H9 (cell line): Measurements from ENCODE around the gene RBMS3. TPM values are rescaled to one million over a fixed set of nuclear protein-coding genes. Genes with fewer than 3 reads are reported as not detected.

Source experiments
- DNase-seq: peaks from one replicate; pipeline ENCODE4 v3.0.0-alpha.2; 2017
- H2AFZ ChIP-seq: one replicate; pipeline ENCODE4 v1.6.1; 2013; ENCODE audit warnings: mild to moderate bottlenecking, low read length, control low read depth, moderate library complexity
- H2AK5ac ChIP-seq: 2 replicates; pipeline ENCODE4 v1.6.1; 2013; ENCODE audit warnings: low read length, control low read depth, mixed read lengths; ENCODE audit not compliant: insufficient read length
- H2BK120ac ChIP-seq: one replicate; pipeline ENCODE4 v1.6.1; 2013; ENCODE audit warnings: low read depth, mild to moderate bottlenecking, low read length, control low read depth, inconsistent platforms; ENCODE audit not compliant: poor library complexity, severe bottlenecking
- H2BK12ac ChIP-seq: 2 replicates; pipeline ENCODE4 v1.6.1; 2013; ENCODE audit warnings: low read length, control low read depth, mixed read lengths, low read depth; ENCODE audit not compliant: insufficient read length
- H2BK15ac ChIP-seq: 2 replicates; pipeline ENCODE4 v1.6.1; 2013; ENCODE audit warnings: low read depth, low read length, control low read depth
- H2BK20ac ChIP-seq: one replicate; pipeline ENCODE4 v1.6.1; 2013; ENCODE audit warnings: low read depth, mild to moderate bottlenecking, low read length, control low read depth, inconsistent platforms; ENCODE audit not compliant: poor library complexity, severe bottlenecking
- H2BK5ac ChIP-seq: 2 replicates; pipeline ENCODE4 v1.6.1; 2013; ENCODE audit warnings: low read length, control low read depth, mixed read lengths; ENCODE audit not compliant: insufficient read length
- H3K14ac ChIP-seq: 2 replicates; pipeline ENCODE4 v1.6.1; 2013; ENCODE audit warnings: low read length, control low read depth; ENCODE audit not compliant: insufficient read depth
- H3K18ac ChIP-seq: 2 replicates; pipeline ENCODE4 v1.6.1; 2013; ENCODE audit warnings: low read depth, mild to moderate bottlenecking, mixed read lengths, low read length, control low read depth; ENCODE audit not compliant: insufficient read length
- H3K23ac ChIP-seq: 2 replicates; pipeline ENCODE4 v1.6.1; 2013; ENCODE audit warnings: low read length, control low read depth, mixed read lengths, low read depth; ENCODE audit not compliant: insufficient read length
- H3K23me2 ChIP-seq: 2 replicates; pipeline ENCODE4 v1.6.1; 2013; ENCODE audit warnings: low read depth, mild to moderate bottlenecking, mixed read lengths, low read length, control low read depth; ENCODE audit not compliant: insufficient read length, poor library complexity, severe bottlenecking
- H3K27ac ChIP-seq: 2 replicates; pipeline ENCODE4 v1.5.1; 2013; ENCODE audit warnings: low read length, control low read depth, mixed read lengths, low read depth; ENCODE audit not compliant: insufficient read length
- H3K27me3 ChIP-seq: 2 replicates; pipeline ENCODE4 v1.6.1; 2013; ENCODE audit warnings: low read length, control low read depth, inconsistent platforms; ENCODE audit not compliant: insufficient read depth
- H3K4ac ChIP-seq: 2 replicates; pipeline ENCODE4 v1.6.1; 2013; ENCODE audit warnings: low read depth, mild to moderate bottlenecking, control low read depth, inconsistent platforms, low read length, moderate library complexity
- H3K4me1 ChIP-seq: 2 replicates; pipeline ENCODE4 v1.6.1; 2013; ENCODE audit warnings: low read length, control low read depth, inconsistent platforms; ENCODE audit not compliant: insufficient read depth
- H3K4me2 ChIP-seq: 2 replicates; pipeline ENCODE4 v1.6.1; 2013; ENCODE audit warnings: low read length, control low read depth, mixed read lengths; ENCODE audit not compliant: insufficient read length, insufficient read depth
- H3K56ac ChIP-seq: 2 replicates; pipeline ENCODE4 v1.6.1; 2013; ENCODE audit warnings: low read depth, mild to moderate bottlenecking, mixed read lengths, low read length, control low read depth; ENCODE audit not compliant: insufficient read length
- H3K79me1 ChIP-seq: 2 replicates; pipeline ENCODE4 v1.6.1; 2013; ENCODE audit warnings: low read depth, mild to moderate bottlenecking, moderate library complexity, low read length, control low read depth, inconsistent platforms; ENCODE audit not compliant: insufficient read depth, poor library complexity, severe bottlenecking
- H3K79me2 ChIP-seq: 2 replicates; pipeline ENCODE4 v1.6.1; 2013; ENCODE audit warnings: low read length, control low read depth, inconsistent platforms; ENCODE audit not compliant: insufficient read depth
- H3K9ac ChIP-seq: 2 replicates; pipeline ENCODE4 v1.6.1; 2013; ENCODE audit warnings: low read length, control low read depth, mixed read lengths; ENCODE audit not compliant: insufficient read length; ENCODE audit errors: extremely low read depth
- H3K9me3 ChIP-seq: one replicate; pipeline ENCODE4 v1.6.1; 2013; ENCODE audit warnings: low read depth, low read length, inconsistent platforms; ENCODE audit not compliant: control insufficient read depth
- H3T11ph ChIP-seq: one replicate; pipeline ENCODE4 v1.6.1; 2013; ENCODE audit warnings: mild to moderate bottlenecking, low read length, control low read depth, inconsistent platforms
- H4K20me1 ChIP-seq: one replicate; pipeline ENCODE4 v1.6.1; 2013; ENCODE audit not compliant: control insufficient read depth, insufficient read length, insufficient read depth
- H4K5ac ChIP-seq: 2 replicates; pipeline ENCODE4 v1.6.1; 2013; ENCODE audit warnings: low read depth, mild to moderate bottlenecking, mixed read lengths, low read length, control low read depth; ENCODE audit not compliant: insufficient read length
- H4K8ac ChIP-seq: replicated peaks from 2 replicates; pipeline ENCODE4 v1.6.1; 2013; ENCODE audit warnings: low read length, control low read depth, mixed read lengths, low read depth; ENCODE audit not compliant: insufficient read length
- H4K91ac ChIP-seq: 2 replicates; pipeline ENCODE4 v1.6.1; 2013; ENCODE audit warnings: low read depth, mild to moderate bottlenecking, moderate library complexity, mixed read lengths, low read length, control low read depth; ENCODE audit not compliant: insufficient read length
- H3K27ac Mint-ChIP-seq, 3 experiments: 2 replicates in 2 of 3; 3 replicates in 1 of 3; pipeline ENCODE4 v1.8.0; 2020 to 2021; ENCODE audit warnings: mixed read lengths in 3 of 3, mild to moderate bottlenecking in 1 of 3, moderate library complexity in 1 of 3
- H3K27me3 Mint-ChIP-seq: 2 replicates; pipeline ENCODE4 v1.8.0; 2021; ENCODE audit warnings: low read depth, mild to moderate bottlenecking, moderate library complexity, mixed read lengths
- H3K36me3 Mint-ChIP-seq, 3 experiments: 2 replicates in 2 of 3; 3 replicates in 1 of 3; pipeline ENCODE4 v1.8.0; 2020 to 2021; ENCODE audit warnings: low read depth in 3 of 3, mixed read lengths in 3 of 3; ENCODE audit not compliant: insufficient read depth in 1 of 3
- H3K4me1 Mint-ChIP-seq, 2 experiments: 2 replicates each; pipeline ENCODE4 v1.8.0; 2020; ENCODE audit warnings: mixed read lengths in 2 of 2
- H3K4me3 Mint-ChIP-seq, 2 experiments: 2 replicates in 1 of 2; 3 replicates in 1 of 2; pipeline ENCODE4 v1.8.0; 2020 to 2021; ENCODE audit warnings: mild to moderate bottlenecking in 2 of 2, mixed read lengths in 2 of 2, moderate library complexity in 1 of 2
- H3K9me3 Mint-ChIP-seq, 2 experiments: 2 replicates in 1 of 2; 3 replicates in 1 of 2; pipeline ENCODE4 v1.8.0; 2020; ENCODE audit warnings: mild to moderate bottlenecking in 2 of 2, mixed read lengths in 2 of 2, moderate library complexity in 1 of 2
- CTCF ChIP-seq: fragments of 200-600 bp; sonication (generic); conservative IDR thresholded peaks from 3 replicates; pipeline ENCODE4 v1.8.0; 2021; ENCODE audit warnings: antibody characterized with exemption, mild to moderate bottlenecking
- WGBS: extraction: QIAGEN DNeasy Blood & Tissue Kit; methylation state at CpG from one replicate; pipeline ENCODE4 v1.1.7; 2013; ENCODE audit warnings: missing lambda C conversion rate, low lambda C conversion rate, mixed read lengths; ENCODE audit not compliant: insufficient read length; ENCODE audit errors: extremely low coverage; 5-methylcytosine and 5-hydroxymethylcytosine counted together
- total RNA-seq: library from RNA; stranded (reverse); gene quantifications from 2 replicates; pipeline ENCODE4 v1.2.1, GENCODE V29; 2021

The RBMS3 gene
- total RNA-seq, 1 experiment from 2014 or later = 8.1 TPM

- Mint-ChIP-seq H3K27me3 (no peaks in the 10 kb centered on the region), H3K27ac (no peak overlapping the region), H3K9me3 (no peaks in the 10 kb centered on the region), H3K36me3 (no peaks in the 10 kb centered on the region), H3K4me1 (peaks cover 0 to 4% of the 10 kb centered on the region in 2 experiments; a peak in 1 of 4 replicates), H3K4me3 (no peak overlapping the region)
- no peak for TF ChIP-seq CTCF
- Histone ChIP-seq H3K56ac (no peak overlapping the region), H3K4me2 (no peak overlapping the region), H2AK5ac (no peak overlapping the region), H3K4me1 (no peaks in the 10 kb centered on the region), H3K14ac (no peak overlapping the region), H2BK5ac (no peak overlapping the region), H4K5ac (no peak overlapping the region), H2BK15ac (no peak overlapping the region), H3K79me1 (no peaks in the 10 kb centered on the region), H4K91ac (no peak overlapping the region), H3T11ph (no peak overlapping the region), H3K18ac (no peak overlapping the region), H4K8ac (no peak overlapping the region), H3K27me3 (no peaks in the 10 kb centered on the region), H2AFZ (no peak overlapping the region), H3K4ac (no peak overlapping the region), H3K9ac (no peak overlapping the region), H3K23me2 (no peaks in the 10 kb centered on the region), H4K20me1 (no peaks in the 10 kb centered on the region), H2BK20ac (no peak overlapping the region), H3K9me3 (no peaks in the 10 kb centered on the region), H2BK12ac (no peak overlapping the region), H3K79me2 (no peaks in the 10 kb centered on the region), H3K27ac (no peak overlapping the region), H2BK120ac (no peak overlapping the region), H3K23ac (no peak overlapping the region)
- WGBS = no CpG with 5 or more reads among the region's 4 CpGs
- DNase-seq = no peak
Observed at GRCh38 chr3:29611252-29611651, 330.4 kb downstream of the RBMS3 start.
